ENCODE measurements around the gene MYOG.

The MYOG gene

DNA sequence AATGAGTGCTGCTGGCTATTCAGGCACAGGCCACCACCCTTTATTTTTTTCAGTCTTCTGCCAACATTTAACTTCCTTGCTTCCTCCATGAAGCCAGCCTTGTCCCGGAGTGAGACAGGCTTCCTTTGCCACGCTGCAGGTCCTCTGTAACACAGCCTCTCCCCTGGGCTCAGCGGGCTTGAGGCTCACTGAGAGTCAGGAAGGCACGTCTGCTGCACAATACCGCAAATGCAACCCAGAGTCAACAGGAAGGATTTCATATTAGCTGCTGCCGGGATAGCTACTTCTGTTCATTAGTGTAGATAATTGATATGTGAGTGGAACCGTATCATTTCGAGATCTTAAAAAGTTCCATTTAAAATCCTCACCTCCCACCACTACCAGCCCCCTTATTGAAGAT is 22.5 kb downstream of the MYOG start:
- Histone ChIP-seq H3K4me1 (ENCODE audit: insufficient read depth, low read length) (no peaks in the 10 kb centered on the region), H3K9ac (ENCODE audit: low read depth, low read length) (no peak overlapping the region), H3K36me3 (ENCODE audit: insufficient read depth, low read length) (peaks cover 26% of the 10 kb centered on the region; the same call in 1 of the 2 replicates), H3K9me3 (ENCODE audit: insufficient read depth, low read depth, low read length) (no peaks in the 10 kb centered on the region), H3K27me3 (ENCODE audit: insufficient read depth, low read length) (no peaks in the 10 kb centered on the region), H3K4me3 (ENCODE audit: low read length) (no peak overlapping the region), H3K27ac (ENCODE audit: low read depth, low read length) (no peak overlapping the region)
- WGBS: 95% methylated on average over 6 of the region's 8 CpGs

DNA sequence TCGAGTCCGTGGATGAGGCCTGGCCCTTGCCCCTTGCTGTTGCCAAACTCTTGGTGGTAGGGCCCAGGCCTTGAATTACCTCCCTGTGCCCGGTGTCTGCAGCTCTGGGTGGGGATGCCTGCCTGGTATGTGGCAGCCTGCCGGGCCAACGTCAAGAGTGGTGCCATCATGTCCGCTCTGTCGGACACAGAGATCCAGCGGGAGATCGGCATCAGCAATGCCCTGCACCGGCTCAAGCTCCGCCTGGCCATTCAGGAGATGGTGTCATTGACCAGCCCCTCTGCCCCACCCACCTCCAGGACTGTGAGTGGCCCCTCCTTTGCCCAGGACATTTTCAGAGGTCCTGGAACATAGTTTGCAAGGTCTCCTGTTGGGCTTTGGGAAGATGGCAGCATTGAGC is 25.7 kb downstream of the MYOG start:
- no peaks in the 10 kb centered on the region for H3K4me1 ChIP-seq (ENCODE audit: insufficient read depth, low read length)
- no peaks in the 10 kb centered on the region for H3K9me3 ChIP-seq (ENCODE audit: insufficient read depth, low read depth, low read length)
- peaks cover 34% of the 10 kb centered on the region; the same call in 1 of the 2 replicates for H3K36me3 ChIP-seq (ENCODE audit: insufficient read depth, low read length)
- H3K4me3 ChIP-seq (ENCODE audit: low read length): no peak overlapping the region
- no peak overlapping the region for H3K27ac ChIP-seq (ENCODE audit: low read depth, low read length)
- H3K27me3 ChIP-seq (ENCODE audit: insufficient read depth, low read length): no peaks in the 10 kb centered on the region
- WGBS: 95% methylated on average over 11 of the region's 11 CpGs
- H3K9ac ChIP-seq (ENCODE audit: low read depth, low read length): no peak overlapping the region

- Histone ChIP-seq H3K27me3 (ENCODE audit: insufficient read depth, low read length) (no peaks in the 10 kb centered on the region), H3K4me3 (ENCODE audit: low read length) (no peak overlapping the region), H3K4me1 (ENCODE audit: insufficient read depth, low read length) (peaks cover 6% of the 10 kb centered on the region), H3K9me3 (ENCODE audit: insufficient read depth, low read depth, low read length) (no peaks in the 10 kb centered on the region), H3K36me3 (ENCODE audit: insufficient read depth, low read length) (peaks cover 34% of the 10 kb centered on the region; the same call in 1 of the 2 replicates), H3K27ac (ENCODE audit: low read depth, low read length) (no peak overlapping the region), H3K9ac (ENCODE audit: low read depth, low read length) (no peak overlapping the region)
- WGBS: 93% methylated on average over 2 of the region's 2 CpGs
Measured at GRCh38 chr1:203059485-203059884, 26.3 kb downstream of the MYOG start.

DNA sequence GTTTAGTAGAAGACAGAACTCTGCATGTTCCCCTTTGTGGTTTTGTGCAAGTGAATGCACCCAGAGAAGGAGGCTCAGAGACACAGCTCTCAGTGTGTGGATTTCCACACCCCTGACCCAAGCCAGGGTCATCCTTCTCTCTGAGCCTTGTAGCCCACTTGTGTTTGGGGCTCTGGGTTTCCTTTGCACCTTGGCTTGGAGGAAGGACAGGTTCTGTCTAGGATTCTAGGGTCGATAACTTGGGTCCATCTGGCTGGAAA is 27.2 kb downstream of the MYOG start:
- Histone ChIP-seq H3K4me1 (ENCODE audit: insufficient read depth, low read length) (peaks cover 15% of the 10 kb centered on the region), H3K4me3 (ENCODE audit: low read length) (no peak overlapping the region), H3K27ac (ENCODE audit: low read depth, low read length) (no peak overlapping the region), H3K9me3 (ENCODE audit: insufficient read depth, low read depth, low read length) (no peaks in the 10 kb centered on the region), H3K36me3 (ENCODE audit: insufficient read depth, low read length) (peaks cover 34% of the 10 kb centered on the region; the same call in 1 of the 2 replicates), H3K9ac (ENCODE audit: low read depth, low read length) (no peak overlapping the region), H3K27me3 (ENCODE audit: insufficient read depth, low read length) (no peaks in the 10 kb centered on the region)
- WGBS: 91% methylated on average over 1 of the region's 1 CpG

GRCh38 chr1:203057911-203058675 is 27.7 kb downstream of the MYOG start:
- no peaks in the 10 kb centered on the region for H3K27me3 ChIP-seq (ENCODE audit: insufficient read depth, low read length)
- no peak overlapping the region for H3K4me3 ChIP-seq (ENCODE audit: low read length)
- H3K9me3 ChIP-seq (ENCODE audit: insufficient read depth, low read depth, low read length): no peaks in the 10 kb centered on the region
- peaks cover 18% of the 10 kb centered on the region for H3K4me1 ChIP-seq (ENCODE audit: insufficient read depth, low read length)
- 70% methylated on average over 10 of the region's 10 CpGs for WGBS
- peaks cover 34% of the 10 kb centered on the region; the same call in 1 of the 2 replicates for H3K36me3 ChIP-seq (ENCODE audit: insufficient read depth, low read length)
- H3K9ac ChIP-seq (ENCODE audit: low read depth, low read length): no peak overlapping the region
- H3K27ac ChIP-seq (ENCODE audit: low read depth, low read length): no peak overlapping the region

- H3K4me3 ChIP-seq (ENCODE audit: low read length): no peak overlapping the region
- no peaks in the 10 kb centered on the region for H3K9me3 ChIP-seq (ENCODE audit: insufficient read depth, low read depth, low read length)
- H3K4me1 ChIP-seq (ENCODE audit: insufficient read depth, low read length): peaks cover 18% of the 10 kb centered on the region
- no peaks in the 10 kb centered on the region for H3K27me3 ChIP-seq (ENCODE audit: insufficient read depth, low read length)
- H3K36me3 ChIP-seq (ENCODE audit: insufficient read depth, low read length): peaks cover 32% of the 10 kb centered on the region; the same call in 1 of the 2 replicates
- WGBS: 95% methylated on average over 6 of the region's 6 CpGs
- H3K9ac ChIP-seq (ENCODE audit: low read depth, low read length): no peak overlapping the region
- H3K27ac ChIP-seq (ENCODE audit: low read depth, low read length): no peak overlapping the region
Measured at GRCh38 chr1:203056516-203056915, 29.3 kb downstream of the MYOG start.

GRCh38 chr1:203056012-203056411 is 29.8 kb downstream of the MYOG start:
- H3K4me3 ChIP-seq (ENCODE audit: low read length): no peak overlapping the region
- H3K4me1 ChIP-seq (ENCODE audit: insufficient read depth, low read length): peaks cover 18% of the 10 kb centered on the region
- WGBS: 88% methylated on average over 7 of the region's 7 CpGs
- H3K9me3 ChIP-seq (ENCODE audit: insufficient read depth, low read depth, low read length): no peaks in the 10 kb centered on the region
- H3K27ac ChIP-seq (ENCODE audit: low read depth, low read length): no peak overlapping the region
- no peak overlapping the region for H3K9ac ChIP-seq (ENCODE audit: low read depth, low read length)
- peaks cover 27% of the 10 kb centered on the region; the same call in 1 of the 2 replicates for H3K36me3 ChIP-seq (ENCODE audit: insufficient read depth, low read length)
- H3K27me3 ChIP-seq (ENCODE audit: insufficient read depth, low read length): no peaks in the 10 kb centered on the region

- Histone ChIP-seq H3K36me3 (ENCODE audit: insufficient read depth, low read length) (peaks cover 20% of the 10 kb centered on the region; the same call in 1 of the 2 replicates), H3K9ac (ENCODE audit: low read depth, low read length) (no peak overlapping the region), H3K4me1 (ENCODE audit: insufficient read depth, low read length) (peaks cover 18% of the 10 kb centered on the region), H3K9me3 (ENCODE audit: insufficient read depth, low read depth, low read length) (no peaks in the 10 kb centered on the region), H3K27ac (ENCODE audit: low read depth, low read length) (peak overlapping the region; percentile 32; the same call in 1 of the 2 replicates), H3K27me3 (ENCODE audit: insufficient read depth, low read length) (no peaks in the 10 kb centered on the region), H3K4me3 (ENCODE audit: low read length) (no peak overlapping the region)
- 77% methylated on average over 24 of the region's 24 CpGs for WGBS
Measured at GRCh38 chr1:203055161-203055799, 30.5 kb downstream of the MYOG start.

GRCh38 chr1:203054642-203055041 is 31.2 kb downstream of the MYOG start:
- WGBS: 60% methylated on average over 3 of the region's 5 CpGs
- Histone ChIP-seq H3K4me3 (ENCODE audit: low read length) (no peak overlapping the region), H3K27ac (ENCODE audit: low read depth, low read length) (peak overlapping the region; percentile 32; the same call in 1 of the 2 replicates), H3K4me1 (ENCODE audit: insufficient read depth, low read length) (peaks cover 18% of the 10 kb centered on the region), H3K9me3 (ENCODE audit: insufficient read depth, low read depth, low read length) (no peaks in the 10 kb centered on the region), H3K27me3 (ENCODE audit: insufficient read depth, low read length) (no peaks in the 10 kb centered on the region), H3K36me3 (ENCODE audit: insufficient read depth, low read length) (peaks cover 15% of the 10 kb centered on the region; the same call in 1 of the 2 replicates), H3K9ac (ENCODE audit: low read depth, low read length) (no peak overlapping the region)

DNA sequence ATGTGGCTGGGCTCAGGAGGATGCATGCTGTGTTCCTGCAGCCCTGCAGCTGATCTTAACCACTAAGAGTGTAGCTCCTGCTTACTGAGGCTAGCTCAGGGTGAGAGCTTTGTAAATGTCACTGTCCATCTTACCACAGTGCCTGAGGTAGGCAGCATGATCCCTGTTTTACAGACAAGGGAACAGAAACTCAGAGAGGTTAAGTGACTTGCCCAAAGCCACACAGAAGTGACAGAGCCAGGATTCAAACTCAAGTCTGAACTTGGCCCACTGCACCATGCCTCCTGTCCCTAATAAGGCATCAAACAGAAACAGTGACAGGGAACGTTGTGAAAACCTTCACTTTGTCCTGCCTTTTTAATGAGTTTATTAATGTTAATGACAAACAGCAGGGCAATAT is 31.6 kb downstream of the MYOG start:
- Histone ChIP-seq H3K27me3 (ENCODE audit: insufficient read depth, low read length) (no peaks in the 10 kb centered on the region), H3K4me3 (ENCODE audit: low read length) (no peak overlapping the region), H3K9me3 (ENCODE audit: insufficient read depth, low read depth, low read length) (no peaks in the 10 kb centered on the region), H3K27ac (ENCODE audit: low read depth, low read length) (peak overlapping the region; percentile 27; the same call in 1 of the 2 replicates), H3K36me3 (ENCODE audit: insufficient read depth, low read length) (peaks cover 10% of the 10 kb centered on the region; the same call in 1 of the 2 replicates), H3K4me1 (ENCODE audit: insufficient read depth, low read length) (peaks cover 18% of the 10 kb centered on the region), H3K9ac (ENCODE audit: low read depth, low read length) (no peak overlapping the region)
- 44% methylated on average over 1 of the region's 1 CpG for WGBS

GRCh38 chr1:203052601-203053000 is 33.2 kb downstream of the MYOG start:
- Histone ChIP-seq H3K4me1 (ENCODE audit: insufficient read depth, low read length) (peaks cover 20% of the 10 kb centered on the region), H3K27ac (ENCODE audit: low read depth, low read length) (no peak overlapping the region), H3K27me3 (ENCODE audit: insufficient read depth, low read length) (no peaks in the 10 kb centered on the region)

More at GRCh38 chr1:203052601-203053000, 33.2 kb downstream of the MYOG start:
- Histone ChIP-seq H3K9ac (ENCODE audit: low read depth, low read length) (no peak overlapping the region), H3K9me3 (ENCODE audit: insufficient read depth, low read depth, low read length) (no peaks in the 10 kb centered on the region), H3K4me3 (ENCODE audit: low read length) (no peak overlapping the region), H3K36me3 (ENCODE audit: insufficient read depth, low read length) (peaks cover 10% of the 10 kb centered on the region; the same call in 1 of the 2 replicates)
- WGBS: 97% methylated on average over 2 of the region's 3 CpGs

Data from HUES64 (cell line).